Measurements from ENCODE around the gene STK36. TPM values are rescaled to one million over a fixed set of nuclear protein-coding genes. Genes with fewer than 3 reads are reported as not detected.
A peak's percentile ranks its signal among the peaks of the same experiment; 100 is the strongest.

The STK36 gene
- total RNA-seq, result 10 to 100 TPM; 15.3 to 22.1 TPM

DNA sequence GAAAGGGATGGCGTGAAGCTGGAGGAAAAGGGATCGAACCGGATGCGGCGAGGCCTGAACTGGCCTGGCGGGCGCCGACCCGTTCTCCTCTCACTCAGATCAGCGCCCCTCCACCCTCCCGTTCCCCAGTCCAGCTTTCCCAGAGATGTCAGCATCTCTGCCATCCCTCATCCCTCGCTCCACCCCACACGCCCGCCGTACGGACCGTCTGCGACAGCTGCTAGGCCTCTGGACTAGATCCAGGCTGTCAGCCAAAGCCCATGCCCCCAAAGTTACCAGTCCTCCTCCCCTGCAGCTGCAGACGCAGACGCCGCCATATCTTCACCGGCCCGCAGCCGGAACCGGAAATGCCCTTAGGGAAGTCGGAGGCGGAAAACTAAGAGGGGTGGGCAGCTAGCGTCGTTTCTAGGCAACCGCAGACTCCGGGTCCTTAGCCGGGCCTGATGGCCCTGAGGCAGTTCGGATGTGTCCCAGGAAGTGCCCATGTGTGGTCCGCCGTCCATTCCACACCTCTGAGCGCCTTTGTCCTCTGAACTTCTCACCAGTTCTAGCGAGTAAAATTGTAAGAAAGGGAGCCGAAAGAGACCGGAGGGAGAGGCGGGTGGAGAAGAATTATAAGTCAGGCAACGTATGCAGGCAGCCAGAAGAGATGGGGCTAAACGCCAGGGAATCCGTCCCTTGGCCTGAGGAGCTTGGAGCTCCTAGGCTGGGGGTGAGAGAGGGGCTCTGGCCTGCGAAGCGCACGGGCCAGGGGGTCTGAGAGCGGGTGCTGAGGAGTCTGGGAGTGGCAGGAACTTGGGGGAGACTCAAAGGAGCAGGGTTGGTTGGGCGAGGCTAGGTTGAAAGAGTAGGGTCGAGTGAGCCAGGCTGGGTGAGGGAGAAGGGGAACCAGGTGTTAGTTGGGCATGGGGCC is at the start of gene STK36, which contains the start of gene RNF25:
STK36 (plus strand) TSS at position 433 of the 913 bp plus-strand sequence. CDS start 744 bp downstream, outside the sequence.
RNF25 (minus strand) TSS at position 349 of the 913 bp plus-strand sequence; CDS start at position 317, 32 bp downstream.
- ATAC-seq (replicated peaks in 1 of 2) (peak; percentile 98 to 99), DNase-seq (peak; percentile 84 to 88)
- Mint-ChIP-seq H3K4me1 (ENCODE audit: low read depth) (peaks cover 23% of the 10 kb centered on the region), H3K27me3 (ENCODE audit: low read depth) (no peaks in the 10 kb centered on the region), H3K27ac (peak within 1 kb of the TSS; percentile 92), H3K36me3 (ENCODE audit: insufficient read depth in 2 of 2) (no peaks in the 10 kb centered on the region), H3K4me3 (peak within 1 kb of the TSS; percentile 96 to 99), H3K9me3 (no peaks in the 10 kb centered on the region)

GRCh38 chr2:218622606-218623365 is 49.1 kb upstream of the STK36 start:
- DNase-seq (no peak), ATAC-seq (replicated peaks in 1 of 2) (no peak)
- Mint-ChIP-seq H3K36me3 (ENCODE audit: insufficient read depth in 2 of 2) (no peaks in the 10 kb centered on the region), H3K27ac (no peak overlapping the region), H3K27me3 (ENCODE audit: low read depth) (no peaks in the 10 kb centered on the region), H3K4me1 (ENCODE audit: low read depth) (peaks cover under 1% of the 10 kb centered on the region), H3K9me3 (no peaks in the 10 kb centered on the region), H3K4me3 (no peak overlapping the region)

- DNase-seq (no peak), ATAC-seq (replicated peaks in 1 of 2) (no peak)
- Mint-ChIP-seq H3K9me3 (no peaks in the 10 kb centered on the region), H3K27ac (no peak overlapping the region), H3K36me3 (ENCODE audit: insufficient read depth in 2 of 2) (no peaks in the 10 kb centered on the region), H3K27me3 (ENCODE audit: low read depth) (no peaks in the 10 kb centered on the region), H3K4me1 (ENCODE audit: low read depth) (peaks cover 5% of the 10 kb centered on the region), H3K4me3 (no peak overlapping the region)
These were observed 48.5 kb upstream of the STK36 start for GRCh38 chr2:218623366-218623705.

- Mint-ChIP-seq H3K27ac (no peak overlapping the region), H3K4me3 (no peak overlapping the region), H3K4me1 (ENCODE audit: low read depth) (peaks cover 5% of the 10 kb centered on the region), H3K27me3 (ENCODE audit: low read depth) (no peaks in the 10 kb centered on the region), H3K36me3 (ENCODE audit: insufficient read depth in 2 of 2) (no peaks in the 10 kb centered on the region), H3K9me3 (no peaks in the 10 kb centered on the region)
- DNase-seq (no peak), ATAC-seq (replicated peaks in 1 of 2) (no peak)
These were observed 45.5 kb upstream of the STK36 start for GRCh38 chr2:218626369-218626768.

- DNase-seq, result no peak
- H3K4me1 Mint-ChIP-seq (ENCODE audit: low read depth), result peaks cover 5% of the 10 kb centered on the region
- no peaks in the 10 kb centered on the region for H3K9me3 Mint-ChIP-seq
These were observed 43.9 kb upstream of the STK36 start for GRCh38 chr2:218627939-218628338.

DNA sequence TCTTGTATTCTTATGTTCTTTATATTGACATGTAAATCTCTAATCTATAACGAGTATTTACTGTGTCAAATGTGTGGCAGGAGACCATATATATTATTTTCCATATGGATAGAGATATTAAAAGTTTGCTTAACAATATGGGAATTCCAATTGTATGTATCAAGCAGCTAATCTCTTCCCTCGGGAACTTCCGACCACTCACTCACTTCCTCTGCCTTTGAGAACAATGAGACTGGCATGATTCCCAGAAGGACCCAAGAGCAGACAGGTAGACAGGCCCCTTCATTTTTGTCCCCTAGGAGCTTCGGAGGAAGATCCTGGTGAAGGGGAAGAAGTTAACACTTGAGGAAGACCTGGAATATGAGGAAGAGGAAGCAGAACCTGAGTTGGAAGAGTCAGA is 40.0 kb upstream of the STK36 start:
- Mint-ChIP-seq H3K36me3 (ENCODE audit: insufficient read depth in 2 of 2) (peaks cover 0 to 5% of the 10 kb centered on the region in 2 donors), H3K27ac (no peak overlapping the region), H3K4me3 (no peak overlapping the region), H3K27me3 (ENCODE audit: low read depth) (no peaks in the 10 kb centered on the region), H3K9me3 (no peaks in the 10 kb centered on the region), H3K4me1 (ENCODE audit: low read depth) (peaks cover 5% of the 10 kb centered on the region)
- ATAC-seq (replicated peaks in 1 of 2) (no peak), DNase-seq (no peak)

More at GRCh38 chr2:218627939-218628338, 43.9 kb upstream of the STK36 start:
- Mint-ChIP-seq H3K36me3 (ENCODE audit: insufficient read depth in 2 of 2) (no peaks in the 10 kb centered on the region), H3K27ac (no peak overlapping the region), H3K27me3 (ENCODE audit: low read depth) (no peaks in the 10 kb centered on the region), H3K4me3 (no peak overlapping the region)
- peak; percentile 43 to 53 for ATAC-seq (replicated peaks in 1 of 2)

GRCh38 chr2:218635719-218636118 is 36.2 kb upstream of the STK36 start:
- Mint-ChIP-seq H3K36me3 (ENCODE audit: insufficient read depth in 2 of 2) (peaks cover 4 to 16% of the 10 kb centered on the region in 2 donors), H3K4me3 (no peak overlapping the region)
- no peak for DNase-seq

GRCh38 chr2:218638372-218638771 is 33.5 kb upstream of the STK36 start:
- no peak for ATAC-seq (replicated peaks in 1 of 2)
- H3K27me3 Mint-ChIP-seq (ENCODE audit: low read depth), result no peaks in the 10 kb centered on the region
- no peak overlapping the region for H3K27ac Mint-ChIP-seq
- DNase-seq, result no peak
- H3K9me3 Mint-ChIP-seq, result no peaks in the 10 kb centered on the region
- H3K4me3 Mint-ChIP-seq, result no peak overlapping the region
- peaks cover 4 to 16% of the 10 kb centered on the region in 2 donors for H3K36me3 Mint-ChIP-seq (ENCODE audit: insufficient read depth in 2 of 2)
- H3K4me1 Mint-ChIP-seq (ENCODE audit: low read depth), result no peaks in the 10 kb centered on the region

More at GRCh38 chr2:218635719-218636118, 36.2 kb upstream of the STK36 start:
- Mint-ChIP-seq H3K27ac (no peak overlapping the region), H3K4me1 (ENCODE audit: low read depth) (no peaks in the 10 kb centered on the region), H3K9me3 (no peaks in the 10 kb centered on the region), H3K27me3 (ENCODE audit: low read depth) (no peaks in the 10 kb centered on the region)
- ATAC-seq (replicated peaks in 1 of 2), result no peak

DNA sequence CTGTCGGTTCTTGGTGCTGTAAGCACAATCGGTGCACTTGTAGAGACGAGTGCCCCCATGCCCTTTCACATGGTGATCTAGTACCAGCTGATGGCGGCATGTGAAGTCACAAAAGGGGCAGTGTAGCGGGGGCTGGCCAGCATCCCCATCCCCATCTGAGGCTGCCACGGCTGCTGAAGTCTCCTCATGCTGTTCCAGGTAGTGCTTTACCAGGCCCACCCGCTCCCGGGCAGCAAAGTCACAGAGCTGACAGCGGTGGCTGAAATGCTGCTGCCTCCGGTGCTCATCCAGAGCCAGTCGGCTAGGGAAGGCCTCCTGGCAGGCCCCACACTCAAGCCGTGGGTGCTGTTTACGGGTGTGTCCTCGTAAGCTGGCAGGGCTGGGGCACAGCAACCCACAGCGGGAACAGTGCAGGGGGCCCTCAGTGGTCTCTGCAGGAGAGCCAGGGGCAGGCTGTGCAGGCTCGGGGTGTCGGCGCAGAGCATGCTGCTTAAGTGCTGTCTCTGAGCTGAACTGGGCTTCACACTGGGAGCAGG is 29.7 kb upstream of the STK36 start:
- H3K27me3 Mint-ChIP-seq (ENCODE audit: low read depth), result no peaks in the 10 kb centered on the region
- no peak overlapping the region for H3K27ac Mint-ChIP-seq
- peaks cover 6 to 23% of the 10 kb centered on the region in 2 donors for H3K36me3 Mint-ChIP-seq (ENCODE audit: insufficient read depth in 2 of 2)
- H3K4me1 Mint-ChIP-seq (ENCODE audit: low read depth), result peaks cover 5% of the 10 kb centered on the region
- DNase-seq (no peak), ATAC-seq (replicated peaks in 1 of 2) (no peak)
- no peaks in the 10 kb centered on the region for H3K9me3 Mint-ChIP-seq
- H3K4me3 Mint-ChIP-seq, result no peak overlapping the region

GRCh38 chr2:218642786-218643185 is 29.1 kb upstream of the STK36 start:
- H3K27me3 Mint-ChIP-seq (ENCODE audit: low read depth), result no peaks in the 10 kb centered on the region
- no peak overlapping the region for H3K27ac Mint-ChIP-seq
- H3K9me3 Mint-ChIP-seq, result no peaks in the 10 kb centered on the region
- DNase-seq, result no peak
- no peak for ATAC-seq (replicated peaks in 1 of 2)
- H3K36me3 Mint-ChIP-seq (ENCODE audit: insufficient read depth in 2 of 2), result peaks cover 2 to 19% of the 10 kb centered on the region in 2 donors
- no peak overlapping the region for H3K4me3 Mint-ChIP-seq
- H3K4me1 Mint-ChIP-seq (ENCODE audit: low read depth), result peaks cover 5% of the 10 kb centered on the region

DNA sequence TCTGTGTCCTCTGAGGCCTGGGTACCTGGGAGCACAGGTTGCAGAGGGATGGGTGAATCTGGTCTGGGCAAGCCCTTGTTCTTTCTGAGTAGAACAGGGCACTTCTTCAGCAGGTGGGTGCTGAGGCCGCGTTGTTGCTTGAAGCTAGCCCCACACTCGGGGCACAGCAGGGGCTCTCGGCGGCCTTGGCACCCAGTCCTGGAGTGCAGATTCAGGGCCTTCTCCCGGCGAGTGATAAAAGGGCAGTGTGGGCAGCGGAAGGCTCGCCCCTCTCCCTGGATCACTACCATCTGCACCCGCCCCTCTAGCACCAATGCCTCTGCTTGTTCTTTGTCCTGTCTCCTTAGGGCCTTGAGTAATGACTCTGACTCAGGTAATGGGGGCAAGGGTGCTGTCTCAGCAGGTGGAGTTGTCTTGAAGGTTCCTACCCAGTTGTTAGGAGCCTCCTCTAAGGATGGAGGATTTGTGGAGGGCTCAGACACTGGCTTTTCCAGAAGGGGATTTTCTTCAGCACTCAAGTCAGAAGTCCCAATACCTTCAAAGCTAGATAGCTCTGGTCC is 28.1 kb upstream of the STK36 start:
- no peaks in the 10 kb centered on the region for H3K27me3 Mint-ChIP-seq (ENCODE audit: low read depth)
- H3K36me3 Mint-ChIP-seq (ENCODE audit: insufficient read depth in 2 of 2), result peaks cover 4 to 24% of the 10 kb centered on the region in 2 donors
- no peak overlapping the region for H3K4me3 Mint-ChIP-seq
- peaks cover 9% of the 10 kb centered on the region for H3K4me1 Mint-ChIP-seq (ENCODE audit: low read depth)
- ATAC-seq (replicated peaks in 1 of 2), result no peak
- H3K9me3 Mint-ChIP-seq, result no peaks in the 10 kb centered on the region
- no peak for DNase-seq
- no peak overlapping the region for H3K27ac Mint-ChIP-seq

DNA sequence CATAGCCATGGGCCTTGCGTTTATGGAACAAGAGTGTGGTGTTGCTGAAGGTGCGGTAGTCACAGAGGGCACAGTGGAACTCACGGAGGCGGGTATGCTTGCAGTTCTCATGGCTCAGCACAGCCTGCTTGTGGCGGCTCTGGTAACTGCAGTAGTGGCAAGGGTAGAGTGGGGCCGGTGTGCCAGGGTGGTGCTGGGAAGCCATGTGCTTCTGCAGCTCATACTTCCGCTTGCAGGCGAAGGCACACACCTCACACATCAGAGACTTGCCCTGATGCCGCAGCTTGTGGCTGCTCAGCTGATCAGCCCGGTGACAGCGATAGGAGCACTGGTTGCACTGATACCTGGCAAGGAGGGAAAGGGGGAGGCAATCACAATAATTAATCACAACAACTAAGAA is 27.2 kb upstream of the STK36 start:
- Mint-ChIP-seq H3K36me3 (ENCODE audit: insufficient read depth in 2 of 2) (peaks cover 4 to 22% of the 10 kb centered on the region in 2 donors), H3K27ac (peak overlapping the region; percentile 24), H3K4me3 (no peak overlapping the region), H3K9me3 (no peaks in the 10 kb centered on the region), H3K27me3 (ENCODE audit: low read depth) (no peaks in the 10 kb centered on the region), H3K4me1 (ENCODE audit: low read depth) (peaks cover 9% of the 10 kb centered on the region)
- ATAC-seq (replicated peaks in 1 of 2), result no peak
- DNase-seq, result no peak

GRCh38 chr2:218645126-218645525 is 26.8 kb upstream of the STK36 start:
- H3K27ac Mint-ChIP-seq, result peak overlapping the region; percentile 57
- no peaks in the 10 kb centered on the region for H3K27me3 Mint-ChIP-seq (ENCODE audit: low read depth)
- no peaks in the 10 kb centered on the region for H3K9me3 Mint-ChIP-seq
- no peak overlapping the region for H3K4me3 Mint-ChIP-seq
- no peak for DNase-seq
- peaks cover 4 to 18% of the 10 kb centered on the region in 2 donors for H3K36me3 Mint-ChIP-seq (ENCODE audit: insufficient read depth in 2 of 2)
- ATAC-seq (replicated peaks in 1 of 2), result no peak
- H3K4me1 Mint-ChIP-seq (ENCODE audit: low read depth), result peaks cover 9% of the 10 kb centered on the region
